ENCODE results near the gene WDR62. TPM values are rescaled to one million over a fixed set of nuclear protein-coding genes. Genes with fewer than 3 reads are reported as not detected.
"Not testable (repeated sequence)": the region's sequence is repeated elsewhere in the genome, so short reads cannot be mapped to it uniquely, and the experiment has no call there.

The WDR62 gene
- polyA plus RNA-seq, 3 donors: 4.4 to 6.2 (median 5.0) TPM

DNA sequence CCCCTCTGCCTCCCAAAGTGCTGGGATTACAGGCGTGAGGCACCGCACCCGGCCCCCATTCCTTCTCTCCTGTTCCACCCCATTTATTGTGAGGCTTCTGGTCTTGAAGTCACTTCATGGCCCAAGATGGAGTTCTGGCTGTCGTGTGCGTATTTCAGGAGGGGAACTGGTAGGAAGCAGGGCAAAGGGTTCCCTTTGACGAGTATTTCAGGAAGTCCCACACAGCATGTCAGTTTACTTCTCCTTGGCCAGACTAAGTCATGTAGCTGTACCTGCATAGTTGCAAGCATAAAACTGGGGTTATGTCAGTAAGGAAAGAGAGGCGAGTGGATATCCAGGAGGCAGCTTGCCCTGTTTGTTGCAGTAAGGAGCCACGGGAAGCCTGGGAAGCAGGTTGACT is 10.1 kb downstream of the WDR62 start:
- no peak for DNase-seq (ENCODE audit: extremely low read depth in 1 of 11, low read depth in 9 of 11, low spot score in 4 of 11)

DNA sequence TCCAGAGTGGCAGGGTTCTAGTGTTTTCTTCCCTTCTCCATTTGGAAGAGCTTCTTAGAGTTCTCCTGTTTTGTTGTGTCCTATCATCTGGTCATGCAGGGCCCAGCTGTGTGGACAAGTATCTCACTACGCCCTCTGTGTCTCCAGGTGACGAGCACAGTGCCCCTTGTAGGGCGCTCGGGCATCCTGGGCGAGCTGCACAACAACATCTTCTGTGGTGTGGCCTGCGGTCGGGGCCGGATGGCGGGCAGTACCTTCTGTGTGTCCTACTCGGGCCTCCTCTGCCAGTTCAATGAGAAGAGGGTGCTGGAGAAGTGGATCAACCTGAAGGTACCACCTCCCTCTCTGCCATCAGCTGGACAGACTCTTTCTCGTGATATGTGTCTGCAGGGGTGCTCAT is 13.0 kb downstream of the WDR62 start:
- DNase-seq (ENCODE audit: extremely low read depth in 1 of 11, low read depth in 9 of 11, low spot score in 4 of 11): no peak

DNA sequence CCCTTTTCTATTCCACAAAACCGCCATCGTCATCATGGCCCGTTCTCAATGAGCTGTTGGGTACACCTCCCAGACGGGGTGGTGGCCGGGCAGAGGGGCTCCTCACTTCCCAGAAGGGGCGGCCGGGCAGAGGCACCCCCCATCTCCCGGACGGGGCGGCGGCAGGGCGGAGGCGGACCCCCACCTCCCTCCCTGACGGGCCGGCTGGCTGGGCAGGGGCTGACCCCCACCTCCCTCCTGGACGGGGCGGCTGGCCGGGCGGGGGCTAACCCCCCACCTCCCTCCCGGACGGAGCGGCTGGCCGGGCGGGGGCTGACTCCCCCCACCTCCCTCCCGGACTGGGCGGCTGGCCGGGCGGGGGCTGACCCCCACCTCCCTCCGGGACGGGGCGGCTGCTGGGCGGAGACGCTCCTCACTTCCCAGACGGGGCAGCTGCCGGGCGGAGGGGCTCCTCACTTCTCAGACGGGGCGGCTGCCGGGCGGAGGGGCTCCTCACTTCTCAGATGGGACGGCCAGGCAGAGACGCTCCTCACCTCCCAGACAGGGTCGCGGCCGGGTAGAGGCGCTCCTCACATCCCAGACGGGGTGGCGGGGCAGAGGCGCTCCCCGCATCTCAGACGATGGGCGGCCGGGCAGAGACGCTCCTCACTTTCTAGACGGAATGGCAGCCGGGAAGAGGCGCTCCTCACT is 14.3 kb downstream of the WDR62 start:
- not testable (repeated sequence) for DNase-seq (ENCODE audit: extremely low read depth in 1 of 11, low read depth in 9 of 11, low spot score in 4 of 11)

DNA sequence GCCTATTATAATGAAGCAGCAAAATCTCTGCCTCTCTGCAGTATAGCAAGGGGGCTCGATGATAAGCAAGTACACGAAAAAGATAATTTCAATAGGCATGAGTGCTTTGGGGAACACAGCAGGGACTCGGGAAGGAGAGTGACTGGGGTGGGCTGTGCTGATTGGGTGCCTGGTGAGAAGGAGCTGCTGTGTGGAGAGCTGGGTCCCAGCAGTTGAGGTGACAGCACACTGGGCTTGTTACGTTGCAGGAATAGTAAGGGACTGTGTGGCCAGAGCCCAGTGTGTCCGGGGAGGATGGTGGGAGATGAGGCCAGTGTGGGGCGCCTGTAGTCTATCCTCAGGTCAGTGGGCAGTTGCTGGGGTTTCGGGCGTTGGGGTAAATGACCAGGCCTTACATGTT is 17.4 kb downstream of the WDR62 start:
- no peak for DNase-seq (ENCODE audit: extremely low read depth in 1 of 11, low read depth in 9 of 11, low spot score in 4 of 11)

DNA sequence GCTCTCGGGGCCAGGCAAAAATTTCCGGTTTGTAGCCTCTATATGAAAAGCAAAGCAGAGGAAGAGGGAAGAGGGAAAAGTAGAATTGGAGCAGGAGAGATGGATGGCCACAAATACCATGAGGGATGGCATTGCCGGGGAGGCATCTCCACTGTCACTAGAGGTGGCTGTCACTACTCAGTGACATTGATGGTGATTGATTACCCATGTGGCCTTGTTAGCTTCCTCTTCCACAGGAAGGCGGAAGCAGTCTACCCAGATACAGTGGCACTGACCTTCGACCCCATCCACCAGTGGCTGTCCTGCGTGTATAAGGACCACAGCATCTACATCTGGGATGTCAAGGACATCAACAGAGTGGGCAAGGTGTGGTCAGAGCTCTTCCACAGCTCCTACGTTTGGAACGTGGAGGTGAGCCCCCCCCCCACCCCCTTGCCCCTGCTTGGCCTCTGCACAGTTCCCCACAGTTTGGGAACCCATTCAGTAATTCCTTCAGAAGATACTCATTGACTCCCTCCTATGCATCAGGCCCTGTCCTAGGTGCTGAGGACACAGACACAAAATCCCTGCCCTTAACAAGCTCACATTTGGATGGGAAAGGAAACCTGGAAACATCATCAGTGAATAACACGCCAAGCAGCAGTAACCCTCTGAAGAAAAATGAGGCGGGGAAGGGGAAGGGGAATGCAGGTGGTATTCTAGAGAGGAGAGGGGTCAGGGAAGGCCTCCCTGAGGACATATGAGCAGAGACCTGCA is 18.6 kb downstream of the WDR62 start:
- no peak for DNase-seq (ENCODE audit: extremely low read depth in 1 of 11, low read depth in 9 of 11, low spot score in 4 of 11)

DNA sequence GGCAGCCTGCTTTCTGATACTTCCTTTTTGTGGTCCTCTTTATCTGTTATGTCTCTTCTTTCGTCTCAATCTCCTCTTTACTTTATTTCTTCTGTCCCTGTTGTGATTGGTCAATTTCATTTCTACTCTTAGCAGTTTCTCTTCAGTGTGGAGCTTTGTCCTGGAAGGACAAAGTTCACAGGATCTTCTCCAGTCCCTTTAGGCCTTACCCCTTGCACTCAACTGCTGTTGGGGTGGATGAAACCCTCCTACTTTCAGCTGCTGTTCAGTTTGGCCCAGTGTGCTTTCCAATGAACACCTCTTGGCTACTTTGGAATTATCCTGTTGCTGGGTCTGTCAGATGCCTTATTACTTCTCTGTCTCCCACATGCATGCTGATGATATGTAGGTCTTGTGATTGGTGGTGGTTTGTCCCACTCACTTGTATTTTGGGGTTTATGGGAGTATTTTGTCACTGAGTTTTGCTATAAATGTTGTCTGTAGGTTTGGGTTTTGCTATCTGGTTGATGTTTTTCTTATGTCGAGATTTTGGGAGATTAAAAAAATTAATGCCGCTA is 24.8 kb downstream of the WDR62 start:
- no peak for DNase-seq (ENCODE audit: extremely low read depth in 1 of 11, low read depth in 9 of 11, low spot score in 4 of 11)

DNA sequence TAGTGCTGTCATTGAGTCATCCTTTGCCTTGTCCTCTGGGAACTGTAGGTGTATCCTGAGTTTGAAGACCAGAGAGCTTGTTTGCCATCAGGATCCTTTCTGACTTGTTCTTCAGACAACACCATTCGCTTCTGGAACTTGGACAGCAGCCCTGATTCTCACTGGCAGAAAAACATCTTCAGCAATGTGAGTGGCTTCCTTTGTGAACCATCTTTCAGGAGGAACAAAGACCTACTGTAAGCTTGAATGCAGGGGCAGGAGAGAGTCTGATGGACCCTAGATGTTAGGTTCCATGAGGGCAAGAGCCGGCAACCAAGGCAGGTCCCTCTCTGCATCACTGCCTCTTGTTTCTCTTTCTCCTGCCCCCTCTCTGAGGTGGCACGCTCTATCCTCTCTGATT is 26.7 kb downstream of the WDR62 start:
- DNase-seq (ENCODE audit: extremely low read depth in 1 of 11, low read depth in 9 of 11, low spot score in 4 of 11): no peak

DNA sequence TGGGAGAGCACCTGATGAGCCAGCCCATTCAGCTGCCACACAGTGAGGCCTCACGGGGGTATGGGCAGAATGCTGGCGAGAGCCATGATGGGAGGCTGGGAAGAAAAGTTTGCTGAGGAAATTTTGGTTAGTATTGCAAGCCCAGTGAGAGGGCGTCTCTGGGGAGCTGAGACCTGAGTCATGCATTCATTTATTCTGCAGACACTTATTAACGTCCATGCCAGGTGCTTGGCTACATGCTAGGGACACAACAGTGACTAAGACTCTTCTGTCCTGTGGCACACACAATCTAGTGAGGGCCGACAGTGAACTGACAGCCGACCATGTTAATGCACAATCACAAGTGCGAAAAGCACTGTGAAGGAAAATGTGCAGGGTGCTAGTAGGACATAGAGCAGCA is 27.2 kb downstream of the WDR62 start:
- DNase-seq (ENCODE audit: extremely low read depth in 1 of 11, low read depth in 9 of 11, low spot score in 4 of 11): no peak

DNA sequence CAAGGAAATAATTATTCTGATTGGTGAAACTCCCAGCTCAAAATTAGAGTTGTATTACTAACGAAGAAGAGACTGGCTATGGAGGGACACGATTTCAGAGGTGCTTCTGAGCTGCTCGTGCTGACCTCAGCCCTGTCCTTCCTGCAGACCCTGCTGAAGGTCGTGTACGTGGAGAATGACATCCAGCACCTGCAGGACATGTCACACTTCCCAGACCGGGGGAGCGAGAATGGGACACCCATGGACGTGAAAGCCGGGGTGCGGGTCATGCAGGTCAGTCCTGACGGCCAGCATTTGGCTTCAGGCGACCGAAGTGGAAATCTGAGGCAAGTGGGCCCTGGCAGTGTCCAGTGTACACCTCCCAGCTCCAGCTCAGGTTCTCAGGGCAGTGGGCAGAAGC is 28.2 kb downstream of the WDR62 start:
- no peak for DNase-seq (ENCODE audit: extremely low read depth in 1 of 11, low read depth in 9 of 11, low spot score in 4 of 11)

DNA sequence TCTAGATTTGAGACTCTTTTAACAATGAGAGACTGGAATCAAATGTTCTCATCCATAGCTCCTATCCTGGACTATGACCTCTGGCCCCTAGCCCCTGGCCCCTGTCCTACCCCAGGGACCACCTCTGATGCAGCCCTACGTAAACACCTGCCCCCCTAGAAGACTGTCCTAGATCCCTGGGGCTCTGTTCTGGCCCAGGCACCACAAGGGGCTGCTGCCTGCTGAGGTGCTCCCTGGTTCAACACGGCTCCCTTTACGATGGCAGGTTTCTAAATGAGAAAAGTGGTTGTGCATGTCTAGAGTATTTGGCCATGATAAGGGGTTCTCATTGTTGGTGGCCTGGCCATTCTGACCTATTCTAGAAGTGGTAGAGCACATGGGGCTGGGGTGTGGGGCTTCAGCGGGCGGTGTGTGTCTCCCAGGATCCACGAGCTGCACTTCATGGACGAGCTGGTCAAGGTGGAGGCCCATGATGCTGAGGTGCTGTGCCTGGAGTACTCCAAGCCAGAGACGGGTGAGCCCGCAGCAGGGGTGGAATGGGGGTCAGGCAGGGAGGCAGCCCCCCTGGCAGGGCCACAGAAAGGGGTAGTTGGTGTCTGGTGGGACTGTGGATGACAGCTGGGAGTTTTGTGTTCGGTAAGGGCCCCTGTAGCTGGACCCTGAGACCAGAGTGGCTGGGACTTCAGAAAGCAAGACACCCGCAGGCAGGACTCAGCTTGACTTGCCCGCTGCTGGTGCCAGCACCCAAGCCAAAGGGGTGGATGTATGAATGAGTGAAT is 29.7 kb downstream of the WDR62 start:
- no peak for DNase-seq (ENCODE audit: extremely low read depth in 1 of 11, low read depth in 9 of 11, low spot score in 4 of 11)

DNA sequence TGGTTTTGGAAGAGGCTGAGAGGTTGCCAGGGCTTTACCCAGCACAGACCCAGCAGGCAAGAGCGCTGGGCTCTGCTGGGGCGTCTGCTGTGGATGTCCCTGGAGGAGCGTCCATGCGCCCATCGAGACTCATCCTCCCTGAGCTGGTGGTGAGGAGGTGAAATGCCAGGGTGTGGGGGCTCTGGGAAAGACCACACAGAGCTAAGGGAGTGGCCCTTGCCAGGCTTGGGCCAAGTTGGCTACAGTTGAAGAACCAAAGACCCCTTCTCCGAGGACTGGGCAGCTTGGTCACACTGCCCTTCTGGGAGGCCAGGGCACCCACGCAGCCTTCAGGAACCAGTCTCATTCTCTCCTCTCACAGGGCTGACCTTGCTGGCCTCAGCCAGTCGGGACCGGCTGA is 31.6 kb downstream of the WDR62 start:
- DNase-seq (ENCODE audit: extremely low read depth in 1 of 11, low read depth in 9 of 11, low spot score in 4 of 11): no peak

DNA sequence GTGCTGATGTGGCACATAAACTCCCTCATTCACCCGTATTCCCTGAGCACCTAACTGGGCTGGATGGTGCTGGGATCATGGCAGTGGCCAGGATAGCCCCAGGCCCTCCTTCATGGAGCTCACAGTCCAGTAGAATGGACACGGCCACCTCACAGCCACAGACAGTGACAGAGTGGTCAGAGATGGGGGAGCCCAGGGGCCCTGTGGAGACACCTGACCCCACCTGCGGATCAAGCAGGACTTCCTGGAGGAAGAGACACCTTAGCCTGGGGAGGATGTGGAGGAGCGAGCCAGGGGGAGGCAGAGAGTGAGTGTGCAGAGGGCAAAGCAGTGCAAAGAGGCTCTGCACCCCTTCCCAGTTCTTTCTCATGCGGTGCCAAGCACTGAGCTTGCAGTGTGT is 35.1 kb downstream of the WDR62 start:
- DNase-seq (ENCODE audit: extremely low read depth in 1 of 11, low read depth in 9 of 11, low spot score in 4 of 11): no peak

DNA sequence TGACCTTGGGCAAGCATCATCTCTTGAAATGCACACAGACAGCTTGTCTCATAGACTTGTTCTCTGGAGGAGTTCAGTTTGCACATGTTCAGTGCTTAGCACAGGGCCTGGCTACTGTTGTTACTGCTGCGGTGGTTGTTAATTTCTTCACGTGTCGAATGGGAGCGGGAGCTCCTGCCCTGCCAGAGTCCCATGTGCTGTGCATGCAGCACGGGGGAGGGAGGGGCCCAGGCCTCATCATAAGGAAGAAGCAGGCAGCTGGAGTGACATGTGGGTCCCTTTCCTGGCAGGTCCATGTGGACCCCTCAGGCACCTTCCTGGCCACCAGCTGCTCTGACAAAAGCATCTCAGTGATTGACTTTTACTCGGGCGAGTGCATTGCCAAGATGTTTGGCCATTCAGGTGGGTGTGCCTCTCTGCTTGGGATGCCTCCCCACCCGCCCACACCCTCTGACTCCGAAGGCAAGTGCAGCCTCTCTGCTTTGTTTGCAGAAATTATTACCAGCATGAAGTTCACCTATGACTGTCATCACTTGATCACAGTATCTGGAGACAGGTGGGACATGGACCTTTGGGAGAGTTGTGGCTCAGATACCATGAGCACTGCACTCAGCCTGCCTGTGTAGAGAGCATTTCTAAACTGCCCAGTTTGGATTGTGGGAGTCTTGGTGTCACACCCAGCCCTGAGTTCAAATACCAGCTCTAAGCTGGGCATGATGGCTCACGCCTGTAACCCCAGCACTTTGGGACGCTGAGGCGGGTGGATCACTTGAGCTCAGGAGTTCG is 36.4 kb downstream of the WDR62 start:
- DNase-seq (ENCODE audit: extremely low read depth in 1 of 11, low read depth in 9 of 11, low spot score in 4 of 11): no peak

DNA sequence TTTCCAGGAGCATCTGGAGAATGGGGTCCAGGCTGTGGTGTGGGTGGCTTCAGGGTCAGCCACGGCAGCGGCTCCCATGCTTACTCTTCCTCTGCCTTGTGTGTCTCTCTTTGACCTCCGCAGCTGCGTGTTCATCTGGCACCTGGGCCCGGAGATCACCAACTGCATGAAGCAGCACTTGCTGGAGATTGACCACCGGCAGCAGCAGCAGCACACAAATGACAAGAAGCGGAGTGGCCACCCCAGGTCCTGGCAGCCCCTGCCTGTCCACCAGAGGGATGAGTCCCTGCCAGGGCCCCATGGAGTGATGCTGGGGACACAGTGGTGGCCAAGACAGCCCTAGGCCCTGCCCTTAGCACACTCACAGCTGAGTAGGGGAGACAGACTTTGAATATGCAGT is 37.9 kb downstream of the WDR62 start:
- DNase-seq (ENCODE audit: extremely low read depth in 1 of 11, low read depth in 9 of 11, low spot score in 4 of 11): no peak

DNA sequence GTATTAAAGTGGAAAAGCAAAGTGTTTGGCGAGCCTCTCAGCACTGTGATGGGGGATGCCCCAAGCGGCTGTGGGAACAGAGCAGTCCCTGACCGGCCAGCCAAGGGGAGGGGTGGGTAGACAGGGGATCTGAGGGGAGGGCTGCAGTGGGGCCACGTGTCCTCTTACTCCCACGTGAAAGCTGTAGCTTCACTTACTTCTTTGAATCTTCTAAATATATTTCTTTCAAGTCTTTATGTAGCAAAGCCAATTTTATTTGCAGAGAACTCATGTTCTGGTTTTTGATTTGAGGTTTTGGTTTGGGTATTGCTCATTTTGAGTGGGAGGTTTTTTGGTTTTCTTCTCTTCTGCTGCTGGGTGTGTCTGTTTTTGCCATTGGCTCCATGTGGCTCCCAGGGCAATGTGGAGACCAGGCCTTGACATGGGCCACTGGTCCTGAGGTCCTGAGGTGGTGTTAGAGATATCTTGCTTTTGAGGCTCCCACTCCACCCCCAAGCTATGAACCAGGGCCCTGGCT is 38.5 kb downstream of the WDR62 start:
- DNase-seq (ENCODE audit: extremely low read depth in 1 of 11, low read depth in 9 of 11, low spot score in 4 of 11): no peak

DNA sequence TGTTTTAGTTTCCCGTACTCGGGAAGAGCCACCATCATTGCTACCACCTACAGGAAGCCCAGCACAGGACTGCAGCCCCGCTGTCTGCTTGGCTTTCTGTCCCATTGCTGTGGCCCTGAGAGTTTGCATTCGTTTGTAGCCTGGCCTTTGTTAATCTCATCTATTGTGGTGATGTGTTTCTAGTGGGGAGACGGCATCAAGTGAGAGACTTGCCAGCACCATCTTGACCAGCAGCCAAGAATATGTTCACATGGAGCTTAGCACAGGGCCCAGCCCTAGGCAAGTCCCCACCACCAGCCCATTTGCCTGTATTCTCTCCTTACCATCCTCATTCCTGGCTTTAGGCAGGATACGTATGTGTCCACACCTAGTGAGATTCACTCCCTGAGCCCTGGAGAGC is 39.0 kb downstream of the WDR62 start:
- no peak for DNase-seq (ENCODE audit: extremely low read depth in 1 of 11, low read depth in 9 of 11, low spot score in 4 of 11)

DNA sequence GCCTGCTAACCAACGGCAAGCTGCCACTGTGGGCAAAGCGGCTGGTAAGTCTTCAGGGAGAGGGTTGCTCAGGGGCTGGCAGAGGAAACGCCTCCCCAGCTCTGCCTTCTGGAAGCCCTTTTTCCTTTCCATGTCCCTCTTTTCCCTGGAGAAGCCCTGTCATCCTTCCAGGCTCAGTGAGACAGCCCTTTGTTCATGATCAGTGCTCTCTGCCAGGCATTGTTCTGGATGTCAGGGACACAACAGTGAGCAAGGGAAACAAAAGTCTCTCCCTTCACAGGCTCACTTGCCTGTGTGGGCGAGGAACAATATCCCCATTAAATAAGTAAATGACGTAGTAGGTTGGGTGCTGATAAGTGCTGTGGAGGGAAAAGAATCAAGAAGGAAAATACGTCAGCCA is 42.3 kb downstream of the WDR62 start:
- DNase-seq (ENCODE audit: extremely low read depth in 1 of 11, low read depth in 9 of 11, low spot score in 4 of 11): no peak

DNA sequence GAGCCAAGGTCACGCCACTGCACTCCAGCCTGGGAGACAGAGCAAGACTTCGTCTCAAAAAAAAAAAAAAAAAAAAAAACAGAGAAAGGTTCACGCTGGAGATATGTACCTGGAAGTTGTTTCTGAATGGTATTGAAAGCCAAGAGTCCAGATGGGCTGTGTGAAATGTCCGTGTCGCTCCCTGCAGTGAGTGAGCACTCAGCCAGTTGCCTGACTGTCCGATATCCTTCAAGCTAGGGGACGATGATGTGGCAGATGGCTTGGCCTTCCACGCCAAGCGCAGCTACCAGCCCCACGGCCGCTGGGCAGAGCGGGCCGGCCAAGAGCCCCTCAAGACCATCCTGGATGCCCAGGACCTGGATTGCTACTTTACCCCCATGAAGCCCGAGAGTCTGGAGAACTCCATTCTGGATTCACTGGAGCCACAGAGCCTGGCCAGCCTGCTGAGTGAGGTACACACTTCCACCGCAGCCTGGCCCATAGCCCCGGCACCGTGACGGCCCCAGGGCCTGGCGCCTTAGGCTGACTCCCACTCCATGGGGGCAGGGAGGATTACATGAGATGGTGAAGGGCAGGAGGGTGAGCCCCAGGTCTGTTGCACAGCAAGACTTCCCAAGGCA is 44.6 kb downstream of the WDR62 start:
- no peak for DNase-seq (ENCODE audit: extremely low read depth in 1 of 11, low read depth in 9 of 11, low spot score in 4 of 11)

DNA sequence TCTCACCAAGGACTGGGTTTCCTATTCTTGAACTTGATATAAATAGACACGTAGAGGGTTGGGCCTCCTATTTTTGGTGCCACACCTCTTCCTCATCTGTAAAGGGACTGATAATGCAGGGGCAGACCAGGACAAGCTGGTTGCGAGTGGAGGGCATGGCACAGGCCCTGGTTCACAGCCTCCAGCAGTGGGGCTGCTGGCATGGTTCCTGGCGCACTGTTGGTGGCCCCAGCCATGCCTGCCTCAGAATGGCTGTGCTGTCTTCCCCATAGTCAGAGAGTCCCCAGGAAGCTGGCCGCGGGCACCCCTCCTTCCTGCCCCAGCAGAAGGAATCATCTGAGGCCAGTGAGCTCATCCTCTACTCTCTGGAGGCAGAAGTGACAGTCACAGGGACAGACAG is 45.8 kb downstream of the WDR62 start:
- DNase-seq (ENCODE audit: extremely low read depth in 1 of 11, low read depth in 9 of 11, low spot score in 4 of 11): no peak

Measured in renal cortex interstitium (tissue), 11 donors.